Tibial nerve (tissue), 4 donors: ENCODE results near the gene MRGPRX2. TPM values are rescaled to one million over a fixed set of nuclear protein-coding genes. Genes with fewer than 3 reads are reported as not detected.

Experiments
- DNase-seq, 2 donors: peaks; one replicate each; pipeline ENCODE4 v3.0.0-alpha.2; 2019; ENCODE audit warnings: low spot score in 2 of 2
- H3K27ac ChIP-seq, 4 donors: fragments of 200-600 bp; sonication (generic) in 3 of 4; one replicate each; pipeline ENCODE4 v1.5.1; 2017 to 2019; ENCODE audit warnings: mild to moderate bottlenecking in 1 of 4
- H3K27me3 ChIP-seq, 2 donors: fragments of 200-600 bp; sonication (generic) in 1 of 2; one replicate each; pipeline versions ENCODE4 v1.5.1 to v1.6.0; 2017 to 2019
- H3K36me3 ChIP-seq, 3 donors: fragments of 200-600 bp; sonication (generic); one replicate each; pipeline ENCODE4 v1.5.1; 2018 to 2019
- H3K4me1 ChIP-seq, 4 donors: fragments of 200-600 bp; sonication (generic) in 3 of 4; one replicate each; pipeline ENCODE4 v1.5.1; 2017 to 2019
- H3K4me3 ChIP-seq, 4 donors: fragments of 200-600 bp; sonication (generic) in 3 of 4; one replicate each; pipeline ENCODE4 v1.5.1; 2017 to 2019; ENCODE audit warnings: mild to moderate bottlenecking in 1 of 4, moderate library complexity in 1 of 4
- H3K9me3 ChIP-seq, 4 donors: fragments of 200-600 bp; sonication (generic) in 3 of 4; one replicate each; pipeline ENCODE4 v1.5.1; 2017 to 2019
- CTCF ChIP-seq, 5 experiments: fragments of 200-600 bp in 3 of 5; fragments of 450-650 bp in 2 of 5; sonication (generic) in 3 of 5; IDR thresholded peaks; one replicate each; pipeline ENCODE4 v1.5.1; 2016 to 2019; ENCODE audit warnings: antibody characterized with exemption in 5 of 5, mild to moderate bottlenecking in 3 of 5, moderate library complexity in 2 of 5
- EP300 ChIP-seq, 2 donors: sonication (generic); formaldehyde crosslinking; IDR thresholded peaks; one replicate each; pipeline ENCODE4 v1.6.1; 2017; ENCODE audit warnings: antibody characterized with exemption in 2 of 2, mild to moderate bottlenecking in 1 of 2
- POLR2A ChIP-seq, 2 donors: fragments of 450-650 bp; IDR thresholded peaks; one replicate each; pipeline ENCODE4 v1.6.1; 2017; ENCODE audit warnings: antibody characterized with exemption in 2 of 2, mild to moderate bottlenecking in 2 of 2, moderate library complexity in 2 of 2
- WGBS, 2 donors: methylation state at CpG; one replicate each; pipeline ENCODE4 v1.1.5; 2018; 5-methylcytosine and 5-hydroxymethylcytosine counted together
- total RNA-seq, 4 donors: library from RNA; depleted of rRNA; stranded (reverse); fragments of >200 nt; gene quantifications; one replicate each; pipeline ENCODE4 v1.1.0, GENCODE V29; 2016

Gene MRGPRX2
- total RNA-seq, 4 donors from 2014 or later, result not detected

- TF ChIP-seq POLR2A (IDR thresholded peaks at IDR 0.05), result no peak
- no peak for TF ChIP-seq EP300 (IDR thresholded peaks at IDR 0.05)
- TF ChIP-seq CTCF (IDR thresholded peaks at IDR 0.05), result no peak
- Histone ChIP-seq H3K4me1 (no peaks in the 10 kb centered on the region), H3K27me3 (no peaks in the 10 kb centered on the region), H3K36me3 (no peaks in the 10 kb centered on the region), H3K9me3 (no peaks in the 10 kb centered on the region), H3K27ac (no peak overlapping the region), H3K4me3 (no peak overlapping the region)
- DNase-seq, result no peak
- WGBS, 2 donors, result 70 to 73% methylated on average over 2 of the region's 2 CpGs
Observed at GRCh38 chr11:19027829-19028595, 32.5 kb downstream of the MRGPRX2 start.

GRCh38 chr11:19026862-19027261 is 33.7 kb downstream of the MRGPRX2 start:
- Histone ChIP-seq H3K27ac (no peak overlapping the region), H3K27me3 (no peaks in the 10 kb centered on the region), H3K36me3 (no peaks in the 10 kb centered on the region), H3K4me1 (no peaks in the 10 kb centered on the region), H3K9me3 (no peaks in the 10 kb centered on the region), H3K4me3 (no peak overlapping the region)
- no peak for DNase-seq
- WGBS, 2 donors, result 79 to 95% methylated on average over 2 of the region's 2 CpGs
- TF ChIP-seq CTCF (IDR thresholded peaks at IDR 0.05), result no peak
- TF ChIP-seq POLR2A (IDR thresholded peaks at IDR 0.05), result no peak
- no peak for TF ChIP-seq EP300 (IDR thresholded peaks at IDR 0.05)

DNA sequence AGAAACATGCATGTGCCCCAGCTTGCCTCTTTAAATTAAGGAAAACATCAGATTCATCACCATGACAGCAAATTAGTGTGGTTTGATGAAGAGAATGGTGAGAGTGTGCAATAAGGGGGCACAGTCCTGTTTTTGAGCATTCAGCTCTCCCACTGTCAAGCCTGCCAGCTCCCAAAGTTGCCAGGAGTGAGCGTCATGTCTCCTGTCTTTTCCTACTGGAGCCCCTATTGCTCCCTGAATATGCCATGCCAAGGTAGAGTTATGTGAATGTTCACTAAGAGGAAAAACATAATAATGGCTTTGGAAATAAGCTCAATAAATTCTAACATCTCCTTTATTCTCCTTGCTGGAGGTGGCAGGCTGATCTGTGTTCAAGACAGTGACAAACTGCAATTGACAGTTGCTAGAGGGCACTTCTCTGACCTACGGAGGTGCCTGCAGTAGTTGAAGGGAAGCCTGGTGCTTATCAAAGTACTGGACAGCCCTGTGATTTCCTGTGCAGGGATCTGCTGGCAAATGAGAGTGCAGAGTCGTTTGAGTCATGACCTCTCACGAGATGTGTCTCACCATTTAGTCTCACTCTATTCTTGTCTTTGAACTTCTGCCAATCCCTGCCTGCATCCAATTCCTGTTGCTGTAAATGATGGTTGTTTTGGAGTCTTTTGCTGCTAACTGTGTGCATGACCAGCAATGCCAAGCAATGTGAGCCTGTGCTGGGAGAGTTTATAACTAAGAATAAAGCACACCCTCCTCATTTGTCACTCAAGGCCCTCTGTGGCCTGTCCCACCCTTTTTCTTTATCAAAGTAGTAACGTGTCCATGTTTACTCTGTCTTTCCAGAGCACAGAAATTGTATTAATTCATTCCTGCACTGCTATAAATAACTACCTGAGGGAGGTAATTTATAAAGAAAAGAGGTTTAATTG is 34.8 kb downstream of the MRGPRX2 start:
- Histone ChIP-seq H3K27ac (no peak overlapping the region), H3K9me3 (no peaks in the 10 kb centered on the region), H3K4me3 (no peak overlapping the region), H3K27me3 (no peaks in the 10 kb centered on the region), H3K4me1 (no peaks in the 10 kb centered on the region), H3K36me3 (no peaks in the 10 kb centered on the region)
- no peak for TF ChIP-seq EP300 (IDR thresholded peaks at IDR 0.05)
- no peak for TF ChIP-seq CTCF (IDR thresholded peaks at IDR 0.05)
- no peak for TF ChIP-seq POLR2A (IDR thresholded peaks at IDR 0.05)
- DNase-seq, result no peak
- 19 to 27% methylated on average over 5 of the region's 5 CpGs for WGBS, 2 donors

DNA sequence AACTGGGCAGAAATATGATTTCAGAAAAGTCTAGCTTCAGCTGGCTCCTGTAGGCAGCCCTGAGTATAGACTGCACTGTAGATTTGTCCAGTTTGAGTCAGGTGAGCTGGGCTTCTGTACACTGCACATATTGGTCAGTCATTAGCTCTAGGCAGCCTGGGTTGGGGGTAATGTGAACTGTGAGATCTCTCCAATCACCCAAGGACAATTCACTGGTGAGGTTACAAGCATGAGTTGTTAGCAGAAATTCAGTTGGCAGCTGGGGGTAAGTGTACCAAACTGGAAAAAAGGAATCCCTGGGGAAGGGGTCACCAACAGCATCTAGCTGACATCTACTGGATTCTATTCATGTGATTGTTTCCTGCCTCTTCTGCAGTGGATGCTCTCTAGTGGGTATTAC is 39.7 kb downstream of the MRGPRX2 start:
- no peaks in the 10 kb centered on the region for H3K27me3 ChIP-seq
- TF ChIP-seq POLR2A (IDR thresholded peaks at IDR 0.05), result no peak
- no peak for TF ChIP-seq EP300 (IDR thresholded peaks at IDR 0.05)
- no peak for TF ChIP-seq CTCF (IDR thresholded peaks at IDR 0.05)
- DNase-seq, result no peak
- no peaks in the 10 kb centered on the region for H3K36me3 ChIP-seq
- H3K4me3 ChIP-seq, result no peak overlapping the region
- H3K4me1 ChIP-seq, result no peaks in the 10 kb centered on the region
- H3K27ac ChIP-seq, result no peak overlapping the region
- H3K9me3 ChIP-seq, result no peaks in the 10 kb centered on the region

GRCh38 chr11:19018901-19019300 is 41.6 kb downstream of the MRGPRX2 start:
- TF ChIP-seq CTCF (IDR thresholded peaks at IDR 0.05) (no peak), POLR2A (IDR thresholded peaks at IDR 0.05) (no peak), EP300 (IDR thresholded peaks at IDR 0.05) (no peak)
- Histone ChIP-seq H3K4me3 (no peak overlapping the region), H3K27ac (no peak overlapping the region), H3K4me1 (no peaks in the 10 kb centered on the region), H3K27me3 (no peaks in the 10 kb centered on the region), H3K9me3 (no peaks in the 10 kb centered on the region), H3K36me3 (no peaks in the 10 kb centered on the region)
- 15 to 17% methylated on average over 3 of the region's 3 CpGs for WGBS, 2 donors
- no peak for DNase-seq
